Fibroblast of lung (primary cell): Measurements from ENCODE around the gene DMXL1. TPM values are rescaled to one million over a fixed set of nuclear protein-coding genes. Genes with fewer than 3 reads are reported as not detected.
"Not testable (repeated sequence)": the region's sequence is repeated elsewhere in the genome, so short reads cannot be mapped to it uniquely, and the experiment has no call there.

ENCODE experiments used
- DNase-seq, 2 donors: peaks; one replicate each; pipeline versions ENCODE4 v3.0.0 to v3.0.0-alpha.2; 2010; ENCODE audit warnings: low read depth in 2 of 2
- H2AFZ ChIP-seq: 2 replicates; pipeline ENCODE4 v1.5.1; 2012; ENCODE audit warnings: low read length, control low read depth, inconsistent platforms
- H3K27ac ChIP-seq: 2 replicates; pipeline ENCODE4 v1.5.1; 2011; ENCODE audit warnings: low read length, control low read depth; ENCODE audit not compliant: insufficient read depth
- H3K27me3 ChIP-seq: 2 replicates; pipeline ENCODE4 v1.5.1; 2011; ENCODE audit warnings: mild to moderate bottlenecking, low read length; ENCODE audit not compliant: control insufficient read depth, insufficient read depth
- H3K36me3 ChIP-seq: 2 replicates; pipeline ENCODE4 v1.5.1; 2011; ENCODE audit warnings: low read length; ENCODE audit not compliant: control insufficient read depth, insufficient read depth
- H3K4me1 ChIP-seq: 2 replicates; pipeline ENCODE4 v1.5.1; 2011; ENCODE audit warnings: low read length; ENCODE audit not compliant: control insufficient read depth, insufficient read depth; ENCODE audit errors: extremely low read depth
- H3K4me2 ChIP-seq: 2 replicates; pipeline ENCODE4 v1.5.1; 2011; ENCODE audit warnings: low read length, control low read depth; ENCODE audit not compliant: insufficient read depth; ENCODE audit errors: extremely low read depth
- H3K4me3 ChIP-seq, 4 experiments: fragments of 200-600 bp in 1 of 4; sonication (generic) in 1 of 4; replicated peaks in 1 of 4; 2 replicates each; pipeline ENCODE4 v1.5.1; 2011 to 2016; ENCODE audit warnings: low read length in 4 of 4, low read depth in 3 of 4, mild to moderate bottlenecking in 3 of 4, control low read depth in 2 of 4, inconsistent platforms in 1 of 4, mixed read lengths in 1 of 4; ENCODE audit not compliant: insufficient read depth in 1 of 4; ENCODE audit errors: control extremely low read depth in 1 of 4
- H3K79me2 ChIP-seq: 2 replicates; pipeline ENCODE4 v1.5.1; 2012; ENCODE audit warnings: mild to moderate bottlenecking, low read length, inconsistent platforms; ENCODE audit not compliant: control insufficient read depth, insufficient read depth
- H3K9ac ChIP-seq: 2 replicates; pipeline ENCODE4 v1.5.1; 2011; ENCODE audit warnings: mild to moderate bottlenecking, low read length, control low read depth; ENCODE audit not compliant: insufficient read depth
- H3K9me3 ChIP-seq: 2 replicates; pipeline ENCODE4 v1.5.1; 2012; ENCODE audit warnings: low read depth, low read length; ENCODE audit not compliant: control insufficient read depth, insufficient read depth
- H4K20me1 ChIP-seq: 2 replicates; pipeline ENCODE4 v1.5.1; 2011; ENCODE audit warnings: low read length; ENCODE audit not compliant: control insufficient read depth, insufficient read depth; ENCODE audit errors: extremely low read depth
- CTCF ChIP-seq, 2 donors: IDR thresholded peaks in 1 of 2; conservative IDR thresholded peaks in 1 of 2; 1 replicate in 1 of 2; 2 replicates in 1 of 2; pipeline ENCODE4 v1.5.1; 2011 to 2012; ENCODE audit warnings: low read length in 2 of 2, control low read depth in 1 of 2, inconsistent platforms in 1 of 2, low read depth in 1 of 2, mild to moderate bottlenecking in 1 of 2
- EZH2 ChIP-seq: IDR thresholded peaks from 2 replicates; pipeline ENCODE4 v1.5.1; 2012; ENCODE audit warnings: low read length, control low read depth, mild to moderate bottlenecking; ENCODE audit errors: missing control alignments
- polyA plus RNA-seq, 2 donors: library from polyadenylated mRNA; depleted of rRNA in 1 of 2; stranded (reverse) in 1 of 2; unstranded in 1 of 2; fragments of >200 nt; gene quantifications; 2 replicates each; pipeline ENCODE4 v1.2.1, GENCODE V29; 2011 to 2012; ENCODE audit warnings: missing spikeins in 1 of 2
- total RNA-seq: library from RNA; depleted of rRNA; stranded (reverse); fragments of >200 nt; gene quantifications from 2 replicates; pipeline ENCODE4 v1.2.1, GENCODE V29; 2014

Gene DMXL1
- total and polyA plus RNA-seq, 2 donors (not counting 1 experiment from before 2014, with no cell fraction given) = 21.1 to 59.5 TPM

DNA sequence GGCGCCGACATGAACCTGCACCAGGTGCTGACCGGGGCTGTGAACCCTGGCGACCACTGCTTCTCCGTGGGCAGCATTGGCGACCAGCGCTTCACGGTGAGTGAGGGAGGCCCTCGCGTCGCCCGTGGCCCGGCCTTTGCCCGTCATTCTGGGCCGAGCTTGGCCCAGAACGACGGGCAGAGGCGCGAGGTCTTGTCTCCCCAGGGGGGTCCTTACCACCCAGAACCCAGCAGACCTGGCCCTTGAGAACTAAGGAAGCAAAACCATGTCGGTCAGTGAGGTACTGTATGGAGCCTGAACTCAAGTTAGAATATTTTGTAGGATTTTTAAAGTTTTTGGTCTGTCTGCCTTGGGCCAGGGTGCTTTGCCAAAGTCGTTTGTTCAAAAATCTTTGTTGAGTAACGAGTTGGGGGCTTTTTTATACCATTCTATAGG, 691 bp downstream of the DMXL1 start:
- Histone ChIP-seq H3K4me3 (peak overlapping the region; percentile 75 to 97 (median 95)), H3K4me1 (no peaks in the 10 kb centered on the region), H3K9me3 (no peaks in the 10 kb centered on the region), H3K27ac (peak overlapping the region; percentile 87), H4K20me1 (no peaks in the 10 kb centered on the region), H2AFZ (peak overlapping the region; percentile 97), H3K27me3 (no peaks in the 10 kb centered on the region), H3K36me3 (no peaks in the 10 kb centered on the region), H3K9ac (peak overlapping the region; percentile 95), H3K4me2 (peak overlapping the region; percentile 92), H3K79me2 (peaks cover 33% of the 10 kb centered on the region)
- DNase-seq = peak in 1 of 2 donors; percentile 9
- TF ChIP-seq CTCF (conservative IDR thresholded peaks at IDR 0.05 in 1 of 2, IDR thresholded peaks at IDR 0.05 in 1 of 2; ENCODE audit: low read depth in 1 of 2, low read length in 2 of 2) (no peak), EZH2 (no peak)

DNA sequence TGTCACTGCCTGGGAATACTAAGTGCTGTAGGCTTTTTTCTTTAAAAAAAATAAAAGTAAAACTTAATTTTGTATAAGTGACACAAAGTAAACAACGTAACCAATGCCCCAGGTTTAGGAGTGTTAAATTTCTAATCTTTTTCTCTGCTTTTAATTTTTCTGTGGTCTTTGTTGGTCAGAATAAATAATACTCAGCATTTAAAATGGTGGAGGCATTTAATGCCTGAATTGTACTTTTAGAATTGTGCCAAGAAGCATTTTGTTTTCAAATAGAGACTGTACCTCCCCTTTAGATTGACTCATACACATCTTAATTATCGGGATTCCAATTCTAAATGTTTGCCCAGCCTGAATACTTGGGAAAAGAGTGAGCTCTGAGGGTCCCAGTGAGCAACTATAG, 1.6 kb downstream of the DMXL1 start:
- Histone ChIP-seq H4K20me1 (no peaks in the 10 kb centered on the region), H3K36me3 (no peaks in the 10 kb centered on the region), H3K27ac (no peak overlapping the region), H2AFZ (no peak overlapping the region), H3K4me2 (peak overlapping the region; percentile 92), H3K9ac (no peak overlapping the region), H3K9me3 (no peaks in the 10 kb centered on the region), H3K79me2 (peaks cover 36% of the 10 kb centered on the region), H3K4me3 (peak overlapping the region; percentile 15 to 97 (median 84)), H3K27me3 (no peaks in the 10 kb centered on the region), H3K4me1 (no peaks in the 10 kb centered on the region)
- DNase-seq = no peak
- TF ChIP-seq EZH2 (no peak), CTCF (conservative IDR thresholded peaks at IDR 0.05 in 1 of 2, IDR thresholded peaks at IDR 0.05 in 1 of 2; ENCODE audit: low read depth in 1 of 2, low read length in 2 of 2) (no peak)

GRCh38 chr5:119073746-119074337, 3.0 kb downstream of the DMXL1 start:
- H3K4me3 ChIP-seq, H2AFZ ChIP-seq, H3K9me3 ChIP-seq, H3K36me3 ChIP-seq, H3K4me2 ChIP-seq, H3K27me3 ChIP-seq, DNase-seq, H3K4me1 ChIP-seq, H3K9ac ChIP-seq, H3K27ac ChIP-seq, H4K20me1 ChIP-seq: not testable (repeated sequence)
- H3K79me2 ChIP-seq = peaks cover 41% of the 10 kb centered on the region
